ENCODE measurements around the gene HAUS7. TPM values are rescaled to one million over a fixed set of nuclear protein-coding genes. Genes with fewer than 3 reads are reported as not detected.

The HAUS7 gene
- total RNA-seq, 1 experiment from 2014 or later: 28.9 TPM

DNA sequence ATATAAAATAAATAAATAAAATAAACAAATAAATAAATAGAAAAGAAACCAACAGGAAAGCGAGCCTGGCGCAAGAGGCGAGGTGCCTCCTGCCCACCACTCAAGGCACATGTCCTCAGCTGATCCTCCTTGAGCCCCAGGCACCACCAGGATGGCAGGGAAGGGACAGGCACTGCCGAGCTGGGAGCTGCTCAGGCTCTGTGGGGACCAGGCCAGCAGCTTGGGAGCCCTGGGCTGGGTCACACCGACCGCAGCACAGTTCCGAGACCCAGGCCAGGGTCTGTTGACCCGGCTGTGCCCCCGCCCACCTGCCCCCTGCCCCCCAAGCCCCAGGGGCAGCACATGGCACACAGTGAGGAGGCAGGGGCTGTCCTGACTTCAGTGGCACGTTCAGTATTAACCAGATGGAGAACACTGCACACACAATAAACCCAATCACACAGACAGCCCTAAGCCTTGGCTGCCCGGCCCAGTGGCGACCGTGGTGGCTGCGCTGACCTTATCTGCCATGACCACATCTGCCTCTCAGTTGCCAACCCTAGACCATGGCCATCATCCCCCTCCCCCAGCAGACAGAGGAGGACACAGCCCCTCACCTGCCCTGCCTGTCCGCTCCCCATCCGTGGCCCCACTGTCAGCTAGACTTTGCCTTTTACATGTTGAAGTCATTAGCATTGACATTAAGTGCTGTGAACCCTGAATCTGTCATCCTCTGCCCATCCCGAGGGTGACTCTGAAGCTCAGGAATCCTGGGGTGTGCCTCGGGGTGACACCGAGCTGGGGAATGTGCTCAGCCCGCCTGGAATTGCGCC, 21.6 kb downstream of the HAUS7 start:
- TF ChIP-seq, protein P1, sequence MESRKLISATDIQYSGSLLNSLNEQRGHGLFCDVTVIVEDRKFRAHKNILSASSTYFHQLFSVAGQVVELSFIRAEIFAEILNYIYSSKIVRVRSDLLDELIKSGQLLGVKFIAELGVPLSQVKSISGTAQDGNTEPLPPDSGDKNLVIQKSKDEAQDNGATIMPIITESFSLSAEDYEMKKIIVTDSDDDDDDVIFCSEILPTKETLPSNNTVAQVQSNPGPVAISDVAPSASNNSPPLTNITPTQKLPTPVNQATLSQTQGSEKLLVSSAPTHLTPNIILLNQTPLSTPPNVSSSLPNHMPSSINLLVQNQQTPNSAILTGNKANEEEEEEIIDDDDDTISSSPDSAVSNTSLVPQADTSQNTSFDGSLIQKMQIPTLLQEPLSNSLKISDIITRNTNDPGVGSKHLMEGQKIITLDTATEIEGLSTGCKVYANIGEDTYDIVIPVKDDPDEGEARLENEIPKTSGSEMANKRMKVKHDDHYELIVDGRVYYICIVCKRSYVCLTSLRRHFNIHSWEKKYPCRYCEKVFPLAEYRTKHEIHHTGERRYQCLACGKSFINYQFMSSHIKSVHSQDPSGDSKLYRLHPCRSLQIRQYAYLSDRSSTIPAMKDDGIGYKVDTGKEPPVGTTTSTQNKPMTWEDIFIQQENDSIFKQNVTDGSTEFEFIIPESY (IDR thresholded peaks at IDR 0.05; ENCODE audit: extremely low read depth, insufficient replicate concordance, low read length): no peak
- no peak for TF ChIP-seq SRF (IDR thresholded peaks at IDR 0.05; ENCODE audit: low read depth)
- no peak for TF ChIP-seq ZFX (IDR thresholded peaks at IDR 0.05)
- no peak for TF ChIP-seq TCF7L2 (IDR thresholded peaks at IDR 0.05; ENCODE audit: borderline replicate concordance, extremely low read depth, insufficient read depth, insufficient read length)
- no peak for TF ChIP-seq EZH2 (IDR thresholded peaks at IDR 0.05)
- TF ChIP-seq SIN3A (IDR thresholded peaks at IDR 0.05; ENCODE audit: low read depth): no peak
- no peak for TF ChIP-seq POLR2A (IDR thresholded peaks at IDR 0.05; ENCODE audit: borderline replicate concordance, extremely low read depth, insufficient read depth, insufficient read length)
- TF ChIP-seq SP1 (IDR thresholded peaks at IDR 0.05; ENCODE audit: low read depth): no peak
- TF ChIP-seq CTCF (IDR thresholded peaks at IDR 0.05 in 2 of 3, conservative IDR thresholded peaks at IDR 0.05 in 1 of 3; ENCODE audit: borderline replicate concordance in 1 of 3, insufficient read depth in 1 of 3, low read depth in 2 of 3, low read length in 2 of 3): no peak
- TF ChIP-seq REST (IDR thresholded peaks at IDR 0.05; ENCODE audit: low read depth): no peak
- TF ChIP-seq EZH2phosphoT487 (IDR thresholded peaks at IDR 0.05; ENCODE audit: borderline replicate concordance): no peak
- TF ChIP-seq FOSL1 (IDR thresholded peaks at IDR 0.05; ENCODE audit: low read depth): no peak
- no peak for TF ChIP-seq CEBPB (IDR thresholded peaks at IDR 0.05; ENCODE audit: low read depth)
- ChIA-PET CTCF (no interaction called here), POLR2A (no interaction called here), RAD21 (ENCODE audit: low non-redundant PET in 1 of 2, low total read pairs in 2 of 2, uncharacterized antibody in 2 of 2, unreplicated experiment in 2 of 2) (no interaction called here)
- no TSS peak for BruUV-seq (replicated peaks)
- H3K27ac ChIP-seq (ENCODE audit: low read depth, low read length): no peak overlapping the region
- peaks cover 0 to 2% of the 10 kb centered on the region in 2 experiments; a peak in 1 of 4 replicates for H3K4me1 ChIP-seq (ENCODE audit: control insufficient read depth in 1 of 2, insufficient read depth in 2 of 2, low read length in 2 of 2)
- H3K27me3 ChIP-seq (ENCODE audit: insufficient read depth, low read length): no peaks in the 10 kb centered on the region
- no peaks in the 10 kb centered on the region for H4K20me1 ChIP-seq (ENCODE audit: insufficient read depth)
- H3K9me2 ChIP-seq (ENCODE audit: insufficient read depth): no peaks in the 10 kb centered on the region
- intact Hi-C loops (cut with micrococcal nuclease): no loop called here
- no peak overlapping the region for H3K4me2 ChIP-seq (ENCODE audit: low read length)
- no peak overlapping the region for H3K9ac ChIP-seq (ENCODE audit: low read length)
- no peak for DNase-seq (ENCODE audit: low read depth, low spot score)
- H3K36me3 ChIP-seq (ENCODE audit: control insufficient read depth in 1 of 2, insufficient read depth in 2 of 2, low read length in 2 of 2): no peaks in the 10 kb centered on the region
- no peak overlapping the region for H2AFZ ChIP-seq (ENCODE audit: low read depth, low read length, poor library complexity, severe bottlenecking)
- no peak for ATAC-seq
- no peaks in the 10 kb centered on the region for H3K79me2 ChIP-seq (ENCODE audit: insufficient read depth, low read length)
- no peaks in the 10 kb centered on the region for H3K9me3 ChIP-seq (ENCODE audit: control insufficient read depth in 1 of 2, insufficient read depth in 1 of 2, low read depth in 1 of 2, low read length in 2 of 2)
- no peak overlapping the region for H3K4me3 ChIP-seq (replicated peaks in 1 of 2; ENCODE audit: low read depth in 1 of 2, low read length in 2 of 2)

All from HCT116 (cell line).